GM20431 (cell line): ENCODE results near the gene TUBA1A.
"Not testable (repeated sequence)": the region's sequence is repeated elsewhere in the genome, so short reads cannot be mapped to it uniquely, and the experiment has no call there.

Experiments used
- in situ Hi-C: fragments of 300-500 bp; cut with MseI, MboI; formaldehyde crosslinking; loops from one replicate; pipeline ENCODE4 v1.15.0; 2020; ENCODE audit warnings: low sequenced_read_pairs; ENCODE audit not compliant: unreplicated experiment

The TUBA1A gene

DNA sequence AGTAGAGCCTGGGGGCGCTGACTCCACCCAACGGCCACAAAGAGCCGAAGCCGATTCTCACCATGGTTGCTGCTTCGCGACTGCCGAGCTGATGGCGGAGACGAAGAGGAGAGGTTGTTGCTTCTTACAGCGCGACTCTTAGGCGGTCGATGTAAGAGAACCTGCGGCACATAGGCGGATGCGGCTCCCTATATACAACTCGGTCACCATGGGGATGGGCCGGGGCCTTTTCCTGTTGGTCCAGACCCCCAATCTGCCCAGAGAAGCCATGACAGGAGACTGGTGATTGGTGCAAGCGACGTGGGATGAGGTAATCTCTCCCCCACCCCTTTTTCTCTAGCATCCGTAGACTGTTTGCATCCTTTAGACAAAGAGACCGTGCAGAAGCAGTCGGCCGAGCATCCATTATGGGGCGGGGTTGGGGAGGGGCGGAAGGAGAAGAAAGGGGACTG is at the start of gene TUBA1A:
TUBA1A (minus strand) TSS at position 165 of the 452 bp plus-strand sequence; CDS start at position 64, 101 bp downstream.
- in situ Hi-C loops = no loop called here

DNA sequence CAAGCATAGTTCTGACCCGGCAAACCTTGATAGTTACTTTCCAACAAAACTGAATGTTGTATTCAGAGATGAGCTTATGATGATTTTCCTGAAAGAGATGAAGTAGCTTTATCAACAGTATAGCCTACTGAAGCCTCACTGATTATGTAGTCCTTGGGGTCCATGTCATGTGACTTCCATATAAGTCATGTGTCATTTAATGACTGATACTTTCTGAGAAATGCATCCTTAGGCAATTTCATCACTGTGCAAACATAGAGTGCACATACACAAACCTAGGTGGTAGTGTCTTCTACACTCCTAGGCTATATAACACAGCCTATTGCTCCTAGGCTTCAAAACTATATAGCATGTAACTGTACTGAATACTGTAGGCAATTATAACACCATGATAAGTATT is 47.5 kb upstream of the TUBA1A start:
- in situ Hi-C loops = no loop called here

DNA sequence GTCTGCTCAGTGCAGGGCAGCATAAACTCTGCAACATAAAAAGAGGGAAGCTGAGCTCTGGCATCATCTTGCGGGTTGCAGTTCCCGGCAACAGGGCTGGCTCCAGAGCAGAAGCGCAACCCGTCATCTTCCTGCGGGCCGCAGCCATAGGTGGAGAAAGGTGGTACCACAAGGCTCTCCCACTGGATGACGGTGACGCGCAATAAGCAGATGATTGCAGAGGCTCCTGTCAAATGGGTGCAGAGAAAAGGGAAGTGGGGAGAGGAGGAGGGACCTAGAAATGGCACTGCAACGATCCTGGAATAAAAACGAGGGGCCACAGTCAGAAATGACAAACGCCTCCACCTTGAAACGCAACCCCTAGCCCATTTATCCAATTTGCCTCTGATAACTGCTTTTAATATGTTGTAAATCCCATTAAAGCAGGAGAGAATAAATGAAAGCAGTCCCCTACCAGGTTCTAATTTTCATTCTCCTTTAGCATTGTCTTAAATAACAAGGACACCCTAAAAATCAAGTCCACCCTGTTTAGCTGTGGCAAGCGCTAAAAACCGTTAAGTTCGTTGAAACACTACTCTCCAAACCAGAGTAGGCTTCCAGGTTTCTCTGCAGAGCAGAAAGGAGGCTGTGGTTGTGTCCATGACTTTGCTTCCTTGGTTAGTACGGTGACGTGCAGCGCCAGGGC is 45.1 kb upstream of the TUBA1A start:
- in situ Hi-C loops = no loop called here

DNA sequence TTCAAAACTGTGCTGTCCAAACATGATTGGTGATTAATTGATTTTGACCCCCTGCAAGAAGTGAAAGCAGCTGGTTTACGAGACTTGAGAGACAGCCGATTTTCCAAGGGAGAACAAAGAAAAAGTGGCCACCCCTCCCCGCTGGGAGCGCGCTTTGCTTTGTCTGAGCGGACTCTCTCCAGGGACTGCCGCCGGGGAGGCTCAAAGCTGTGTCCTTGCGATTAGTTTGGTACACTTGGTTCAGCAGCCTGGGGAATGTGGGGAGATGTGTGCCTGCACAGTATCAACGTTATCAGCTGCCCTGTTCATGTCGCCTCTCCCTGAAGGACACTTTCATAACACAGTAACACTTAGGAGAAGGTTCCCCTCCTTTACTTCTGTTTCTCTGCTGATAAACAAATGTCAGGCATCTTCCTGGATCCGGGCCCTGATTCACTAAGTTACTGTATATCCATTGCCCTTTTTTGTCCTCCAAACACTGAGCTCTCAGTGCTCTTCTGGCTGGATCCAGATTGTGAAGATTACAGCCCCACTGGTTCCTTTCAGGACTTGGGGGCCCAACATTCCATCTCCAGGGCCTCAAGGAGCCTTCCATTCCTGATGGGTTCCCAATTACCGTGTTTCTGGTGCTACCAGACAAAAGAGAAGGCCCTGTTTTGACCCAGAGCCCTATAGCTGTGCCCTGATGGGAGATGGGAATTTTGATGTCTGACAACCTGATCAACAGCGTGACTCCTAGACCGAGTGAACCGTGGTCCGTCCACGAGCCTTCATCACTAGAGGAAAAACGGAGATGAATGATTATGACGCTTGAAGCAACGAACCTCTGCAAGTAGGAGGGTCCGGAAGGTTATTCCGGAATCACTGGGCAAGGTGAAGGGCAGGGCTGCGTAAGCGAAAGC is 44.3 kb upstream of the TUBA1A start:
- in situ Hi-C loops = no loop called here

DNA sequence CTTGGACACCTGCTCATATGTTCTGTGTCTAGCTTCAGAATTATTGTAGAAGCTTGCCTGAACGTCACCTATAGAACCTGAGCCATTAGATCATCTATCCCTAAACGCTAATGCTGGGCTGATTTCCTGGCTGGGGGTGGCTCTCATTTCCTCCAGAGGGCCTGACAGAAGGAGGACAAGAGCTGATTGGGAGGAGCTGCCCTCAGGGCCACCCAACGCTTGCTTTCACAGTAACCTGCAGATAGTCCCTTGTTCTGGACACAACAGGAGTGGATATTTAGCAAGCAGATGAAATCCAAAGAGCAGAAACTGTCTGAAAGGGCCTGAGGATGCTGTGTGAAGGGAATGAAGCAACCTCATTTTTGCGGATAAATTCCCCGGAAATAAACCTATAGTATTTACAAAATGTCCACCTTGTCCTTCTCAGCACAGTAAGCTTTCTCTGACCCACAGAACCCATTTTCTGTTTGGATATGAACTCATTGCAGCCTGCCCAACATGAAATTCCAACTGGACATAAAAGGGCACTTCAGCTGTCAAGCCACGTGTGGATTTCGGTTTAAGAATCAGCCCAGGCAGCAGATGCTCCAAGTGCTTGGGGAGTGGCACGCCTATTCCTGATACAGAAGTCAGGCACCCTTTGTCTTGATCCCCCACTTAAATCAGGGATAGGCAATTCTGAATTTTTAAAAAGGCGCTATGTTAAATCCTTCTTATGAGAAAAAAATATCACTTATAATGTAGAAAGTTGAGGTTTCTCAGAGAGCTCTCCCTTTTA is 43.2 kb upstream of the TUBA1A start:
- in situ Hi-C loops = no loop called here

DNA sequence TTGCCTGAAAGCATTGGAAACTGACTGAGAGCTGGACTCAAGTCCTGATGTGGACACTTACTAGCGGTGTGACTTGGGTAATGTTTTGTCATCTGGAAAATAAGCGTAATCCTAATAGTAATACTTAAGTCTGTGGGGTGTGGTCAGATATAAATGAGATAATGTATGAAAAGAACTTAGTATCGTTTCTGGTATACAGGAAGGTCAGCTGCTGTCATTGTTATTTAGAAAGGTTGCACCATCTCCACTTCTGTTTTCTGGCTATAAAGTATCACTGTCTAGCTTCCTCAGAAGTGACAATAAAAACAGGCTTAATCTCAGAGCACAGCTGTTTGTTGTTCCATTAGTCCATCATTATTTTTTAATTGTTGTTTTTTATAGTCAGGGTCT is 41.9 kb upstream of the TUBA1A start:
- in situ Hi-C loops = no loop called here

DNA sequence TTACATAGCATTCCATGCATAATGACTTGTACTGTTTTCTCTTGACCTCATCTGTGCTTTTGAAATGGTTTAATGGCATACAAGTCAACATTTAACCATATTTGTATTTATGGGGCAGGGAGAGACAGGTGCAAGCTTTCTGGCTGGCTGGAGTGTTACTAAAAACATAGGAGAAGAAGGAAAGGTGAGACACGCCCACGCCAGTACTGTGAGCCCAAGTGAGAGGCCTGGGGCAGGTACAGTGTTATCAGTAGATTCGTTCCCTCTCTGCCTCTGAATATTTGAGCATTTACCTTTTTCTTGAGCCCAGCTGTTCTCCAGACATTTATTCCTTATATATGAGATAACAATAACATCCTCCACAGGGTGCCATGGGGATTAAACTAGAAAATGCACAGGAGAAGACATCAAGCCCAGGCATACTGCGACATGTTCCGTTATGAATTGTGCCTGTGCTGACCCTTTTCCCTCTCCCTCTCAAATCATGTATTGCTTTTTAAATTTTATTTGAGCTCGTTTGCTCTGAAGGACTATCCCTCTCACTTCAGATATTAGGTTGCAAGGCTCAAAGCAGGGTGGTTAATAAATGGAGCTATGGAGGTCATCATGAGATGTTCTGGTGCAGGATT is 41.4 kb upstream of the TUBA1A start:
- in situ Hi-C loops = no loop called here

DNA sequence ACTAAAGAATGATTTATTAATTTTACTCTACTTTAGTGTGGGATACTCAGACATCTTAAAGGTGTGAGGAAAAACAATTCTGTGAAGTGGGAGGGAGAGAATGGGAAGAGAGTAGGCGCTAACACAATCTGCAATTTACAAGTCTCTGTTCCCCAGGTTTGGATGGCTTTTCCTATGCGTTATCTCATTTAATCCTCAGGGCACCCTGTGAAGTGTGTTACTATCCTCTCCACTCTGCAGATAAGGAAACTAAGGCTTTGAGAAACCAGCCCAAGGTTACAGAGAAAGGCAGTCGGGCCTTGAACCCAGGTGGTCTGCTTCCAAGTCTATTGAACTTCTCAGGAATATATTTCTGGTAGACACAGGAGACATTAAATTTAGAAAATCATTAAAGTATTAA is 39.8 kb upstream of the TUBA1A start:
- in situ Hi-C loops = no loop called here

DNA sequence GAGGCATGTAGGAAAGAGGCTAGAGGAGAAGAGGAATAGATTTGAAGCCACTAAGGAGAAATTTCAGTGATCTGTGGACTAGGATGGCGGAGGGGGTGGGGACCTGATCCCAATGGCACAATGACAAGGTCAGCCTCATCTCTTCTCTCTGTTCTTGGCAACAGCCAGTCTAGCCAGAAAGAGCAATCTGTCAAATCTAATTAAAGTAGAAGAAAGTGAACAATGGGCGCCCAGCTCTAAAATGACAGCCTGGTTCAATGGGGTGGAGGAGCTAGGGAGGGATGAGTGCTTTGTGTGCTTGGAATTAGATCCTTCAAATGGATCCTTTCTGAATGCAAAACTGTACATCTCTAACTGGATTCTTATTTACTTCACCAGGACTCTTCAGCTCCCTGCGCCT is 38.8 kb upstream of the TUBA1A start:
- in situ Hi-C loops = no loop called here

DNA sequence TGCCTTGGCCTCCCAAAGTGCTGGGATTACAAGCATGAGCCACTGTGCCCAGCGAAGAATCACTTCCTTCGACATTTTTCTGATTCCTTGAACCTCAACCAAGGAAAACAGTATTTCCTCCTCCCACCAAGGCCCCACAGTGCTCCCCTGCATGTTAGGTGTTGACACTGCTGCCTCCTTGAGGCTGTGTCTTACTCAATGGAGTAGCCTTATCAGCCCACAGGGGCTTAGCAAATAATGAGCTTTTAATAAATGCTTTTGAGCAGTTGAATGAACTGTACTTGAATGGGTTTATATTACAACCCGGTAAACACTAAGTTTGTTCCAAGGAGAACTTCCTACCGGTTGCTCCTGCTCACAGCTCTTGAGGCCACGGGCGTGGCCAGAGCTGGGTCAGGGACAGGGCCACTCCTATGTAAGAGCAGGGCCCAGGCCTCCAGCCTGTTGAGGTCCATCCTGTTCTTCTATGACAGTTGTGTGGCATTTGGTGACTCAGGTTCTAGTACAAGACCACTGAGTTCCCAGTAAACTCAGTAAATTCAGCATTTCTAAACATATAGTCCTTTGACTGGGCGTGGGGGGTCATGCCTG is 36.8 kb upstream of the TUBA1A start:
- in situ Hi-C loops = no loop called here

DNA sequence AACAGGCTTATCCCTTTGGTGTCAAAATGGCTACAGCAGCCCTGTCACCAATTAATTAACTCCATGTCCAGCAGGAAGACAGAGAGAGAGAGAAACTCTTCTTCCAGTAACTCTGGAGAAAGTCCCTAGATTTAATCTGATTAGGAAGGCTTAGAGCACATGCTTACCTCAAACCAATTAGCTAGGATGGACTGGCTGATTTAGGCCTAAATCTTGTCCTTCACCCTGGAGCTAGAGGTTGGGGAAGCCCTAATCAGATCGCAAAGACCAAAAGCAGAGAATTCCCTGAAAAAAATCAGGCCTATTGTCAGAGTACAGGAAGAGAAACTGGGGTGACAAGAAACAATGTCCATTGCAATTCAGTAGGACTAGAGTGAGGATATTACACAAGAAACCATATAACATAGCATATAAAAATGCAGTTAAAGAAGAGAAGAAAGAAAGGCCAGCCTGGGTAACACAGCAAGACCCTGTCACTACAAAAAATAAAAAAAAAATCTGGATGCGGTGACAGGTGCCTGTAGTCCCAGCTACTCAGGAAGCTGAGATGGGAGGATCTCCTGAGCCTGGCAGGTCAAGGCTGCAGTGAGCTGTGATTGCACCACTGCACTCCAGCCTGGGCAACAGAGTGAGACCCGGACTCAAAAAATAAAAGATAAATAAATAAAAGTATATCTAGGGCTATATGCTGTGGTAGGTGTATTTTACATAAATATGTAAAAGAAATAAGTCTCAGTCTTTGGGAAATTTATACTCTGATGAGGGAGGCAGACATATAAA is 34.9 kb upstream of the TUBA1A start:
- in situ Hi-C loops = no loop called here

DNA sequence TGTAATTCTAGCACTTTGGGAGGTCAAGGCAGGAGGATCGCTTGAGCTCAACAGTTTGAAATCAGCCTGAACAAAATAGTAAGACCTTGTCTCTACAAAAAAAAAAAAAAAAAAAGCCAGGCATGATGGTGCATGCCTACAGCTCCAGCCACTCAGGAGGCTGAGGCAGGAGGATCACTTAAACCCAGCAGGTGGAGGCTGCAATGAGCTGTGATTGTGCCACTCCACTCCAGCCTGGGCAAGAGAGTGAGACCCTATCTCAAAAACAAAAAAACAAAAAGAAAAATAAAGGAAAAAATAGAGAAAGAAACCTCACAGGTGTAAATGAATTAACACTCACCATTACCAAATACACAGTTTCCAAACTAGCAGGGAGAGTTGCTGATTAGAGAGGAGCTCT is 34.2 kb upstream of the TUBA1A start:
- in situ Hi-C loops = no loop called here

DNA sequence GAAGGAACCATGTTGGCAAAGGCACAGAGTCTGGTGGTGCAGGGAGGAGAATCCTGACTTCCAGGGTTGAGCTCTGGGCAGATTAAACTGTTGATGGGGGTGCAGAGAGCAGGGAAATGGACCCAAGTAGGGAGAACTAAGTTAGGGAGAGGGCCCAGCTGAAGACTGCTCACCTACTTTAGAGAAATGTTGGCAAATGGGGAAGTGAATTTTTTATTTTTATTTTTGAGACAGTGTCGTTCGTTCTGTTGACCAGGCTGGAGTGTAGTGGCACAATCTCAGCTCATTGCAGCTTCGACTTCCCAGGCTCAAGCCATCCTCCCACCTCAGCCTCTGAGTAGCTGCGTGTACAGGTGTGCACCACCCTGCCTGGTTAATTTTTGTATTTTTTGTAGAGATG is 32.1 kb upstream of the TUBA1A start:
- in situ Hi-C loops = no loop called here

DNA sequence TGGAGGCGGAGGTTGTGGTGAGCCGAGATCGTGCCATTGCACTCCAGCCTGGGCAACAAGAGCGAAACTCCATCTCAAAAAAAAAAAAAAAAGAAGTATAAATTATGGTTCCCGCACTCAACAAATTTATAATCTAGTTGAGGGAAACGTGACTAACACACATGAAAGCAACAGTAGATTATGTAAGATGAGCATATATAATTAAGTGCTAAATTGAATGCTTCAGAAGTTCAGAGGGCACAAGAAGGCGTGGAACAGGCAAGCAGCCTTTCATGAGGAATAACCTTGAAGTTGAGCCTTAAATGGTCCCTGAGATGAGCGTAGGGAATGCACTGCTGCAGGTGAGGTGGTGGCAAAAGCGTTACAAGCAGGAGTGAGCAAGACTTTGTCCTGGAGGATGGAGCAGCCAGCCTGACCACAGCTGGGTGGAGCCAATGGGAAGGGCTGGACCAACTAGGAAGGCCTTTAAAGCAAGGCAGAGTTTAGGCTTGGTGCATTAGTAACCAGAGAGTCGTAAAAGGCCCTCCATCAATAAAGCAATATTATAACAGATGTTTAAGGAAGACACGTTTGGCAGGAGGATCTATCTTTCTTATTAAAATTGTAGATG is 30.6 kb upstream of the TUBA1A start:
- in situ Hi-C loops = no loop called here

DNA sequence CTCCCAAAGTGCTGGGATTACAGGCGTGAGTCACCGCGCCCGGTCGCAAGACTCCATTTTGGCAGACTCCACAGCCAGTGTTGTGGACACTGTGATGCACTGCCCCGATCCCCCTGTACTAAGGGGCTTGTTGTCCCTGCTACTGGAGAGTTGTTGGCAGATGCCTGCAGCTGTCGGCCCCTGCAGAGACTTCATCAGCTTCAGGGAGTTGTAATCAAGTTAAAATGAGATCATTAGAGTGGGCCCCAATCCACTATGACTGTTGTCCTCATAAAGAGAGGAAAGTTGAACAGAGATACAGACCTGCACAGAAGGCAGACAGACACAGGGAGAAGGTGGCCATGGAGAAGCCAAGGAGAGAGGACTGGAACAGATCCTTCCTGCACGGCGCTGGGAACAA is 23.7 kb upstream of the TUBA1A start:
- in situ Hi-C loops = no loop called here

DNA sequence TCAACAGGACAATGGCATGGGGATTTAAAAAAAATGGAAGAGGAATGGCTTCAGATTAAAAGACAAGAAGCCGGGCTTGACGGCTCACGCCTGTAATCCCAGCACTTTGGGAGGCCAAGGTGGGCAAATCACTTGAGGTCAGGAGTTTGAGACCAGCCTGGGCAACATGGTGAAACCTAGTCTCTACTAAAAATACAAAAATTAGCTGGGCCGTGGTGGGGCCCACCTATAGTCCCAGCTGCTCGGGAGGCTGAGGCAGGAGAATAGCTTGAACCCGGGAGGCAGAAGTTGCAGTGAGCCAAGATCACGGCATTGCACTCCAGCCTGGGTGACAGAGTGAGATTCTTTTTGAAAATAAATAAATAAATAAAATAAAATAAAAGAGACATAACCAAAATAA is 21.8 kb upstream of the TUBA1A start:
- in situ Hi-C loops = not testable (repeated sequence)

DNA sequence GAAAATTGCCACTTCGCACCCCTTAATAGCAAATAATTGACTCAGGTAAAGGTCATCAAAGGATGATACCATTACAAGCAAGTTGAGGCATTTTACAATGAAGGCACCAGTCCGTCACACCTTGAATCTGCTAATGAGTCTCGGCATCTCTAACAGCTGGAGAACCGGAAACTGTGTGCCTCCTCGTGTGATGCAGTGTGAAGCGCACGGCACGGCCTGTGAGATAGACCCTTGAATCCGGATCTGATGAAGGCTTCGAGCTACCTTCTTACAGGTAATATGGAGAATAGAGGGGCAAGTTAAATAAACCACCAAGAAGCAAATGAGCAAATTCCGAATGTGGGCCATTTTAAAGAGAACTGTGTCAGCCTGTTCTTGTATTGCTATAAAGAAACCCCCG is 19.8 kb upstream of the TUBA1A start:
- in situ Hi-C loops = no loop called here

DNA sequence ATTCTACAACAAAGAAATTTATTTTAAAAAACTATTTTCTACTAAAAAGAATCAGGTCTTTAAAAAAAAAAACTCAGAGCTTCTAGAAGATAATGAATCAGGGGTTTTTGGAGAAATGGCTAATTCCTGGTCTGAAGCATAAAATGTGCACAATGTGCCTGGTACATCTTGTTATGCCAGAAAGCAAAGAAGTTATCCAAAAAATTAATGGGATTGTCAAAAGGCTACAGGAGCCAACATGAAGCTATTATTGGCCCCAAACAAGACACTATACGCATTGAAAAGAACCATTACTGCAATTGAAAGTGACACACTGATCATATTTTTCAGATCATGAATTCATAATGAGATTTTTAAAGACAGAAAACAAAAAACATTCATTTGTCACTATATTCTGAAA is 19.3 kb upstream of the TUBA1A start:
- in situ Hi-C loops = no loop called here

DNA sequence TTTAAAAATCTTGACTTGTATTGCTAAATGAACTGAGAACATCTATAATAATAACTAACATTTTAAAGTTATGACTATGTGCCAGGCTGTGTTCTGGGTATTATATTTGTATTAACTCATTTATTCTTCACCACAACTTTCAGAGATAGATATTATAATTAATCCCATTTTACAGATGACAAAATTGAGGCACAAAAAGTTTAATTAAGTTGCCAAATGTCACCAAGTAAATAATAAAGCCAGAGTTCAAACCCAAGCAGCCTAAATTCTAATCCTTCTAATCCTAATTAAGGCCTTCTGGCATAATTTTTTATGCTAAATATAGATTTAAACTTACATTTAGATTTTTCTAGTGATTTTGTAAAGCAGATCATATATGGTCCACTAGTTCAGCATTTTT is 17.5 kb upstream of the TUBA1A start:
- in situ Hi-C loops = no loop called here
